Naive thymus-derived CD8-positive, alpha-beta T cell (primary cell): ENCODE measurements around the gene TMEM95. TPM values are rescaled to one million over a fixed set of nuclear protein-coding genes. Genes with fewer than 3 reads are reported as not detected.
"Not testable (repeated sequence)": the region's sequence is repeated elsewhere in the genome, so short reads cannot be mapped to it uniquely, and the experiment has no call there.

Experiments
- ATAC-seq, 2 donors: fragments of 150-1000 bp; cut with Tn5 transposase in 1 of 2; sonication (Bioruptor Pico), chemical (Tn5 transposase) in 1 of 2; 1 replicate in 1 of 2; 2 replicates in 1 of 2; pipeline ENCODE4 v1.10.0; 2021; ENCODE audit warnings: mild to moderate bottlenecking in 2 of 2, moderate library complexity in 2 of 2
- POLR2A ChIA-PET: fragments of 350-600 bp; sonication (Branson Sonifier 250); formaldehyde crosslinking; loops from one replicate; lab custom pipeline; 2021; ENCODE audit warnings: antibody characterized with exemption; lab: Charles Lee
- DNase-seq, 10 donors: peaks; one replicate each; pipeline versions ENCODE4 v3.0.0 to v3.0.0-alpha.2; 2020 to 2022
- H3K27ac Mint-ChIP-seq, 10 donors: one replicate each; pipeline ENCODE4 v1.8.0; 2020 to 2022; ENCODE audit warnings: mild to moderate bottlenecking in 10 of 10, mixed read lengths in 10 of 10, moderate library complexity in 4 of 10, inconsistent platforms in 1 of 10
- H3K27me3 Mint-ChIP-seq, 5 donors: one replicate each; pipeline ENCODE4 v1.8.0; 2021 to 2022; ENCODE audit warnings: mixed read lengths in 5 of 5
- H3K36me3 Mint-ChIP-seq, 3 donors: one replicate each; pipeline ENCODE4 v1.8.0; 2020 to 2022; ENCODE audit warnings: mixed read lengths in 3 of 3, mild to moderate bottlenecking in 2 of 3, inconsistent platforms in 1 of 3
- H3K4me1 Mint-ChIP-seq, 4 donors: one replicate each; pipeline ENCODE4 v1.8.0; 2021 to 2022; ENCODE audit warnings: mixed read lengths in 4 of 4
- H3K4me3 Mint-ChIP-seq, 10 donors: one replicate each; pipeline ENCODE4 v1.8.0; 2020 to 2022; ENCODE audit warnings: mild to moderate bottlenecking in 10 of 10, mixed read lengths in 10 of 10, moderate library complexity in 6 of 10, inconsistent platforms in 1 of 10
- H3K9me3 Mint-ChIP-seq, 9 donors: one replicate each; pipeline ENCODE4 v1.8.0; 2020 to 2022; ENCODE audit warnings: mixed read lengths in 9 of 9, mild to moderate bottlenecking in 3 of 9, inconsistent platforms in 1 of 9, moderate library complexity in 1 of 9
- polyA plus RNA-seq, 3 donors: library from polyadenylated mRNA; unstranded; fragments of 300-500 nt; fragmentation: Illumina TruSeq; gene quantifications; one replicate each; pipeline ENCODE4 v1.2.3, GENCODE V29; 2021
- total RNA-seq, 8 experiments: library from RNA in 2 of 8; stranded (reverse) in 2 of 8; gene quantifications; one replicate each; pipeline ENCODE4 v1.2.3 and lab custom pipeline; 2021 to 2026

TMEM95 gene
- total and polyA plus RNA-seq, 5 experiments from 2014 or later, result not detected

DNA sequence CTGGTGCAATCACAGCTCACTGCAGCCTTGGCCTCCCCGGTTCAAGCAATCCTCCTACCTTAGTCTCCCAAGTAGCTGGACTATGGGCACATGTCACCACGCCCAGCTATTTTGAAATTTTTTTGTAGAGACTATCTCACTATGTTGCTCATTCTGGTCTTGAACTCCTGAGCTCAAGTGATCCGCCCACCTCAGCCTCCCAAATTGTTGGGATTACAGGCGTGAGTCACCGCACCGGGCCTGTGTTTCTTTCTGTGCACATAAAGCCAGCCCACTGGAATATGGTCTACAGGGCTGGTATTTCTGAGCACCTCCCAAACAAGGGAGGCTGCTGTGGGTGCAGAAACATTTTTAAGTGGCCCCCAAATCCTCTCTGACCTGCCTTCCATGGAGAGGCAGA lies 8.4 kb downstream of the TMEM95 start:
- Mint-ChIP-seq H3K4me1 (no peaks in the 10 kb centered on the region), H3K9me3 (no peaks in the 10 kb centered on the region), H3K36me3 (no peaks in the 10 kb centered on the region), H3K27me3 (peaks cover 0 to 7% (median 0%) of the 10 kb centered on the region in 5 donors), H3K27ac (no peak overlapping the region), H3K4me3 (no peak overlapping the region)
- POLR2A ChIA-PET, result no interaction called here
- DNase-seq (no peak), ATAC-seq (no peak)

DNA sequence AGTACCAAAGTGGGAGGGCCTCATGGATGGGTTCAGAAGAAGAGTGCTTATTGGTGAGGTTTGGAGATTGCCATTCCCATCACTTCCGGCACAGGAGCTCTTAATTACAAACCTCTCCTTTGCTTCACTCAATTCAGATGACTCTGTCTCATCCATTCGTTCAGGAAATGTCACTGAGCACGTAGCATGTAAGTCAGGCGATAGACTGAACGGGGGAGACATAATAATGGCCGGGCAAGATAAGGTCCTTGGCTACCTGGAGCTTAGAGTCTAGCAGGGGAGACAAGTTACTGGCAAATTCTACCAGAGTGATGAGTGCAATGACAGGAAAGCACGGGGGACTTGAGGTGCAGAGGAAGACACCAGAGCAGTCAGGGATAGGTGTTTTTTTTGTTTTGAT lies 11.0 kb downstream of the TMEM95 start:
- POLR2A ChIA-PET, H3K9me3 Mint-ChIP-seq, H3K27me3 Mint-ChIP-seq, H3K36me3 Mint-ChIP-seq, H3K4me1 Mint-ChIP-seq, ATAC-seq, DNase-seq, H3K27ac Mint-ChIP-seq, H3K4me3 Mint-ChIP-seq: not testable (repeated sequence)

DNA sequence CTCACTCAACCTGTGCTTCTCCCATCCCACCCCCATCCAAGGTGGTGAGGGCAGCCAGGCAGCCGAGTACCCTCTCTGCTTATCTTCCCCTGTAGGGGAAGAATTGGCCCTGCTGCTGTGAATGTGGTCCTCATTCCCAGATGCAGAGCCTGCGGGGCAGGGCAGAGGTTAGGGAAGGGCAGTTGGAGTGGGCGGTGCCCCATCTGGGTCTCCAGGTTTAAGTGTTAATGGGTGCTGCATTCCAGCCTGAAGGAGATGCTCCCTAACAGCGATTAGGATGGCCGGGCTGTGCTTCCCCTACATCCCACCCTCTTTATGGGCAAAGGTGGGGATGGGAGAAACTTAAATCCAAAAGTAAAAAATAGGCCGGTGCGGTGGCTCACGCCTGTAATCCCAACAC lies 12.1 kb downstream of the TMEM95 start:
- H3K4me3 Mint-ChIP-seq, result no peak overlapping the region
- no peaks in the 10 kb centered on the region for H3K4me1 Mint-ChIP-seq
- H3K27ac Mint-ChIP-seq, result no peak overlapping the region
- no peak for DNase-seq
- ATAC-seq, result no peak
- peaks cover 0 to under 1% (median 0%) of the 10 kb centered on the region in 5 donors for H3K27me3 Mint-ChIP-seq
- no peaks in the 10 kb centered on the region for H3K36me3 Mint-ChIP-seq
- H3K9me3 Mint-ChIP-seq, result no peaks in the 10 kb centered on the region
- POLR2A ChIA-PET, result no interaction called here

DNA sequence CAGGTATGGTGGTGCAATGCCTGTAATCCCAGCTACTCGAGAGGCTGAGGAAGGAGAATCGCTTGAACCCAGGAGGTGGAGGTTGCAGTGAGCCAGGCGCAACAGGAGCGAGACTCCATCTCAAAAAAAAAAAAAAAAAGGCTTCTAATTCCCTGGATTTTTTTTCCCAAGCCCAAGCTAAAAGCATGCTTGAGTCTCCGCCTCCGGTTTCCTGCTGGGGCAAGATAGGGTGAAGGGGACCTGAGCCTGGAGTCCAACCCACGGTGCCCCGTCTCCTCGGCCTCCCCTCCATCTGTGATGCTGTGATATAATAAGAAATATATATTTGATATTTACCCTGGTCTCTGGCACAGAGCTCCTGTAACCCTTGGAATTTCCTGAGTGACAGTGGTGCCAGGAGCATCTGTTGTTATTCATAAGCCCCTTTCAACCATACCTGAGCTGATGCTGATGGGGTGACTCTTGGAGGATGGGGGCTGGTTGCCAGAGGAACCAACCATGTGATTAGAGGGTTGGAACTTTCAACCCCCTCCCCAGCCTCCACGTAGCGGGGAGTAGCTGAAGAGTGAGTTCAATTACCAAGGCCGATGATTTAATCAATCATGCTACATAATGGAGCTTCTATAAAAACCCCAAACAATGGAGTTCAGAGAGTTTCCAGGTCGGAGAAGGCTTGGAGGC lies 13.1 kb downstream of the TMEM95 start:
- no peak for ATAC-seq
- POLR2A ChIA-PET, result no interaction called here
- no peaks in the 10 kb centered on the region for H3K9me3 Mint-ChIP-seq
- no peaks in the 10 kb centered on the region for H3K4me1 Mint-ChIP-seq
- no peak for DNase-seq
- H3K4me3 Mint-ChIP-seq, result no peak overlapping the region
- H3K27ac Mint-ChIP-seq, result no peak overlapping the region
- H3K27me3 Mint-ChIP-seq, result no peaks in the 10 kb centered on the region
- H3K36me3 Mint-ChIP-seq, result no peaks in the 10 kb centered on the region

DNA sequence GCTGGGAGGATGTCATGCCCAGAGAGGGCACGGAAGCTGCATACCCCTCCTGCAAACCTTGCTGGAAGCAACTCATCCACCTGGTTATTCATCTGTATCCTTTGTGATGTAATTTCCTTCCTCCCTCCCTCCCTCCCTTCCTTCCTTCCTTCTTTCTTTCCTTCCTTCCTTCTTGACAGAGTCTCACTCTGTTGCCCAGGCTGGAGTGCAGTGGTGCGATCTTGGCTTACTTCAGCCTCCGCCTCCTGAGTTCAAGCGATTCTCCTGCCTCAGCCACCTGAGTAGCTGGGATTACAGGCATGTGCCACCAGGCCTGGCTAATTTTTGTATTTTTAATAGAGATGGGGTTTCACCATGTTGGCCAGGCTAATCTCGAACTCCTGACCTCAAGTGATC lies 13.6 kb downstream of the TMEM95 start:
- not testable (repeated sequence) for H3K4me1 Mint-ChIP-seq, DNase-seq, H3K36me3 Mint-ChIP-seq, ATAC-seq, H3K4me3 Mint-ChIP-seq, H3K9me3 Mint-ChIP-seq, H3K27me3 Mint-ChIP-seq
- POLR2A ChIA-PET, result interaction anchor here (1.1 kb wide), 1 partner anchor 16 kb away, joined by 3 read pairs; no protein-coding TSS in a partner anchor
- H3K27ac Mint-ChIP-seq, result peak overlapping the region in 1 of 10 donors; percentile 51

DNA sequence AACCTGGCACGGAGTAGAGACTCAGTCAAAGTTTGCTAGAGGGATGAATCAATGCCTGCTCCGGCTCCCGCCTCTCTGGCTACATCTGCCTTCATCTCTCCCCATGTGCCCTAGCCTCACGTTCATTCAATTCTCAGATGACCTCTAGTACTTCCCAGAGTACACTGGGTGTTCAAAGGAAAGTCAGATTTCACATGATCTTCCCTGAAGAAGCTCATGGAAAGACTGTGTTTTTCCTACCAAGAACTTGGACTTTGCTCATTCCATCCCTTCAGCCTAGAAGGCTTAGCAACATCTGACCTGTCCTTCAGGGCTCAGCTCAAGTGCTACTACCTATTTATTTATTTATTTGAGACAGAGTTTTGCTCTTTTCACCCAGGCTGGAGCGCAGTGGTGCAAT lies 14.9 kb downstream of the TMEM95 start:
- H3K4me1 Mint-ChIP-seq, result no peaks in the 10 kb centered on the region
- H3K36me3 Mint-ChIP-seq, result no peaks in the 10 kb centered on the region
- ATAC-seq (no peak), DNase-seq (no peak)
- H3K27ac Mint-ChIP-seq, result peak overlapping the region in 1 of 10 donors; percentile 25
- POLR2A ChIA-PET, result interaction anchor here (1.1 kb wide), 1 partner anchor 15 kb away, joined by 3 read pairs; no protein-coding TSS in a partner anchor
- no peak overlapping the region for H3K4me3 Mint-ChIP-seq
- H3K27me3 Mint-ChIP-seq, result peaks cover 0 to 3% (median 0%) of the 10 kb centered on the region in 5 donors
- H3K9me3 Mint-ChIP-seq, result no peaks in the 10 kb centered on the region

DNA sequence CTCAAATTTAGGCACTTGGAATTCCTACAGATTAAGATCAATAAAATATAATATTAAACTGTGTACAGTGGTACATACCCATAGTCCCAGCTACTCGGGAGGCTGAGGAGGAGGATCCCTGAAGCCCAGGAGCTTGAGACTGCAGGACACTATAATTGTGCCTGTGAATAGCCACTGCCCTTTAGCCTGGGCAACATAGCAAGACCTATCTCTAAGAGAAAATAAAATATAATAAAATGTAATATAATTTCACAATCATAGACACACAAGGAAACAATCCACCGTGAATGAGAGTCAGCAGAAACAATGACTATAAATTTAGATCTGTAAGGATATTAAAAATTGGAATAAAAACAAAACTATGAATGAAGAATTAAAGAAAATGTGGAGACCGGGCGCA lies 15.9 kb downstream of the TMEM95 start:
- Mint-ChIP-seq H3K4me3 (no peak overlapping the region), H3K27me3 (peaks cover 0 to 3% (median 0%) of the 10 kb centered on the region in 5 donors)

DNA sequence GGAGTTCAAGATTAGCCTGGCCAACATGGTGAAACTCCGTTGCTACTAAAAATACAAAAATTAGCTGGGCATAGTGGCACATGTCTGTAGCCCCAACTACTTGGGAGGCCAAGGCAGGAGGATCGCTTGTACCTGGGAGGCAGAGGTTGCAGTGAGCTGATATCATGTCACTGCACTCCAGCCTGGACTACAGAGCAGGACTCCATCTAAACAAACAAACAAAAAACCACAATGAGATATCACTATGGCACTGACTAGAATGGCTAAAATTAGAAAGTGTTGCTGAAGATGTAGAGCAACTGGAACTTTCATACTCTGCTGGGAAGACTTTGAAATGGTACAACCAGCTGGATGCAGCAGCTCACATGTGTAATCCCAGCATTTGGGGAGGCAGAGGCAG lies 19.4 kb downstream of the TMEM95 start:
- POLR2A ChIA-PET, result interaction anchor here (1.0 kb wide), 1 partner anchor 10 kb away, joined by 4 read pairs; no protein-coding TSS in a partner anchor
- Mint-ChIP-seq H3K36me3 (peaks cover 0 to 5% (median 4%) of the 10 kb centered on the region in 3 donors), H3K9me3 (peaks cover 0 to 5% (median 0%) of the 10 kb centered on the region in 9 donors), H3K27me3 (peaks cover 5 to 23% (median 7%) of the 10 kb centered on the region in 5 donors), H3K27ac (no peak overlapping the region), H3K4me1 (no peaks in the 10 kb centered on the region), H3K4me3 (no peak overlapping the region)
- no peak for DNase-seq
- no peak for ATAC-seq

More for the DNA sequence above, 15.9 kb downstream of the TMEM95 start:
- Mint-ChIP-seq H3K4me1 (no peaks in the 10 kb centered on the region), H3K36me3 (no peaks in the 10 kb centered on the region), H3K9me3 (no peaks in the 10 kb centered on the region), H3K27ac (peak overlapping the region in 1 of 10 donors; percentile 38)
- POLR2A ChIA-PET, result interaction anchor here (0.6 kb wide), 1 partner anchor 82 kb away, joined by 3 read pairs; no protein-coding TSS in a partner anchor
- DNase-seq, result no peak
- no peak for ATAC-seq

DNA sequence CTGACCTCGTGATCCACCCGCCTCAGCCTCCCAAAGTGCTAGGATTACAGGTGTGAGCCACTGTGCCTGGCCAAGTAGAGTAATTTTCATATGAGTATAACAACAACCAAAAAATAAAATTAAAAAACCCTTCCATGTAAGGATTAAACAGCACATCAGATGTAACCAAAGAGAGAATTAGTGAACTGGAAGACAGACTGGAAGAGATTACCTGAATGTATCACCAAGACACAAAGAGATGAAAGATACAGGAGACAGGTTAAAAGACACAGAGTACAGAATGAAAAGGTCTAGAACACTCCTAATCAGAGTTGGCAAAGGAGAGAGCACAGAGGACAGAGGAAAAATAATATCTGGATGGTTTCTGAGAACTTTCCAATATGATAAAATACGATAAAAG lies 24.2 kb downstream of the TMEM95 start:
- H3K4me3 Mint-ChIP-seq, result no peak overlapping the region
- H3K27ac Mint-ChIP-seq, result peak overlapping the region in 1 of 10 donors; percentile 34
- peaks cover 7 to 23% (median 14%) of the 10 kb centered on the region in 4 donors for H3K4me1 Mint-ChIP-seq
- ATAC-seq, result no peak
- H3K27me3 Mint-ChIP-seq, result peaks cover 14 to 52% (median 32%) of the 10 kb centered on the region in 5 donors
- DNase-seq, result no peak
- POLR2A ChIA-PET, result interaction anchor here (0.7 kb wide), 1 partner anchor 7 kb away, joined by 4 read pairs; no protein-coding TSS in a partner anchor
- H3K9me3 Mint-ChIP-seq, result peaks cover 0 to 5% (median 0%) of the 10 kb centered on the region in 9 donors
- peaks cover 0 to 6% (median 5%) of the 10 kb centered on the region in 3 donors for H3K36me3 Mint-ChIP-seq

DNA sequence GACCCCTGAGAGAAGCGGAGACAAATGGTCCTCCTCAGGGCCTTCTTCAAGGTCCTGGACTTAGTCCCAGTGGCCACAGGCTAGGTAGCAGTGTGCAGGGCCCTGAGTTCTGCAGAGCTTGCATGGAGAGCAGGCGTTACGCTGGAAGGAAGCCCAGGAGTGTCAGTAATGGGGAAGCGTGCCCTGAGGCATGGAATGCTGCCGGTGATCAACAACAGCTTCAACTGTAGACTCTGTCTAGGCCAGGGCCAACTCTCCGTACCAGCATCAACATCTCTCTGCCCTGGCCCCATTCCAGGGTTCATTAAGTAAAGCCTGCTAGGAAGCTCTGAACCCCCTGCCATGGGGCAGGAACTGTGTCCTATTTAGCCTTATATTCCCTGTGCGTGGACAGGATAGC lies 25.4 kb downstream of the TMEM95 start:
- peaks cover 14 to 52% (median 32%) of the 10 kb centered on the region in 5 donors for H3K27me3 Mint-ChIP-seq

DNA sequence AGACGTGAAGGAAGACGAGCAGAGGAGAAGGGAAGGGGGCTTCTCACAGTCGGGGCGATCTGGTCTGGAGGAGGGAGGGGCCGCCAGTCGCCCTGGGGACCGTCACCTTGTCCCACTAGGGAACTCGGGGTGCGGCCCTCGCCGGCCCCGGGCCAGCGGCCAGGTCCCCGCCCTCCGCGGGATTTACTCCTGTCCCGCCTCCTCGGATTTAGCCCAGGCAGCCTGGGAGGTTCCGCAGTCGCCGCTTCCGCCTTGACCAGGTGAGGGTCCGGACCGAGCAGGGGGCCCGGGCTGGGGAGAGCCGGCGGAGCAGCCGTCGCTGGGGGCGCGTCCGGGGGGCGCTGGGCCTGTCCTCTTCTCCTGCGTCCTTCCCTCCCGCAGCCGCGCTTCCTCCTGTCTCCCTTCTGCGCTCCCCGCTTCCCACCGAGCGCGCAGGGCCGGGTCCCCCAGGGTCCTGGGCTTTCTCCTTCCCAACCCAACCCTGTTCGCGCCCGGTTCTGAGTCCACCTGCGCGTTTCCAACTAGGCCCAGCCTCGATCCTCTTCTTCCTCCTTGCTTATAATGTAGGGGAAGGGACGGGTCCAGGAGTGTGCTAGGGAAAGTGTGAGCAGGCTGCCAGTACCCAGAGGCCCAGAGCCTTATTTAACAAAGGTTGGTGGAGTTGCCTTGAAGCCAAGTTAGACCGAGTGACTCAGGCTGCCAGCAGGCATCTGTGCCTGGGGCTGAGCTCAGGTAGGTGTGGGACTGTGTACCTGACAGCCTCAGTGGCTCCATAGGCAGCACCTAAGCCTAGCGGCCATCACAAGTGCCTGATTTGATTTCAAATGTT lies 26.1 kb downstream of the TMEM95 start, which contains the start of gene TNK1:
TNK1 (plus strand) TSS at position 235 of the 829 bp plus-strand sequence. CDS start 1,838 bp downstream, outside the sequence.
- POLR2A ChIA-PET, result interaction anchor here (0.8 to 2.3 kb wide), 5 partner anchors 9 to 98 kb away, joined by 3 to 8 read pairs (median 4); partner anchors contain the start of genes PLSCR3, SPEM2 and ZBTB4
- DNase-seq (no peak), ATAC-seq (no peak)
- H3K36me3 Mint-ChIP-seq, result peaks cover 0 to 6% (median 5%) of the 10 kb centered on the region in 3 donors
- H3K4me1 Mint-ChIP-seq, result peaks cover 13 to 36% (median 22%) of the 10 kb centered on the region in 4 donors
- H3K4me3 Mint-ChIP-seq, result peak within 1 kb of the TSS in 8 of 10 donors; percentile 12 to 67 (median 36)
- peaks cover 0 to 5% (median 0%) of the 10 kb centered on the region in 9 donors for H3K9me3 Mint-ChIP-seq
- H3K27ac Mint-ChIP-seq, result peak within 1 kb of the TSS in 4 of 10 donors; percentile 22 to 45 (median 38)
- H3K27me3 Mint-ChIP-seq, result peaks cover 14 to 52% (median 32%) of the 10 kb centered on the region in 5 donors

More for the DNA sequence above, 25.4 kb downstream of the TMEM95 start:
- Mint-ChIP-seq H3K4me1 (peaks cover 11 to 31% (median 19%) of the 10 kb centered on the region in 4 donors), H3K36me3 (peaks cover 0 to 6% (median 5%) of the 10 kb centered on the region in 3 donors), H3K4me3 (peak overlapping the region in 3 of 10 donors; percentile 16 to 62 (median 25)), H3K27ac (peak overlapping the region in 2 of 10 donors; percentile 24 to 45), H3K9me3 (peaks cover 0 to 5% (median 0%) of the 10 kb centered on the region in 9 donors)
- DNase-seq (no peak), ATAC-seq (no peak)
- POLR2A ChIA-PET, result interaction anchor here (0.8 to 2.3 kb wide), 4 partner anchors 9 to 106 kb away, joined by 3 to 8 read pairs (median 4); partner anchors contain the start of gene PLSCR3

DNA sequence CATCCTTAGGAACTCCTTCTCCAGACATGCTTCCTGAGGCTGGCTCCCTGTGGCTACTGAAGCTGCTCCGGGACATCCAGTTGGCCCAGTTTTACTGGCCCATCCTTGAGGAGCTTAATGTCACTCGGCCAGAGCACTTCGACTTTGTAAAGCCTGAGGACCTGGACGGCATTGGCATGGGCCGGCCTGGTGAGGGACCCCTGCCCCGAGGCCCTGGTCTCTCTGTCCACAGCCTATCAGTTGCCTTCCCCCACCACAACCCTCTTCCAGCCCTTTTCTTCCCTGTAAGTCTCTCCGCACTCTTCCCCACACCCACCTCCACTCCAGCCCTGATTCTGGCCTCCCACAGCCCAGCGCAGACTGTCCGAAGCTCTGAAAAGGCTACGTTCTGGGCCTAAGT lies 27.9 kb downstream of the TMEM95 start:
- H3K27me3 Mint-ChIP-seq, result peaks cover 14 to 39% (median 30%) of the 10 kb centered on the region in 5 donors

More for the DNA sequence above, 27.9 kb downstream of the TMEM95 start:
- no peak for ATAC-seq
- DNase-seq, result no peak
- Mint-ChIP-seq H3K4me3 (peak overlapping the region in 9 of 10 donors; percentile 26 to 89 (median 55)), H3K9me3 (peaks cover 0 to 5% (median 0%) of the 10 kb centered on the region in 9 donors), H3K36me3 (peaks cover 5 to 12% (median 6%) of the 10 kb centered on the region in 3 donors), H3K4me1 (peaks cover 15 to 42% (median 24%) of the 10 kb centered on the region in 4 donors), H3K27ac (peak overlapping the region in 6 of 10 donors; percentile 27 to 95 (median 78))
- POLR2A ChIA-PET, result interaction anchor here (0.5 to 4.5 kb wide), 9 partner anchors 11 to 304 kb away, joined by 3 to 50 read pairs (median 15); partner anchors contain the start of genes ACAP1, KCTD11, PLSCR3 and TMEM102
